HEK293T (cell line): Measurements from ENCODE around the gene PLEKHA6.

ENCODE experiments used
- CTCF ChIA-PET: fragments of 350-600 bp; formaldehyde crosslinking; extraction: SDS; loops from one replicate; lab custom pipeline; 2021; ENCODE audit warnings: antibody characterized with exemption, inconsistent platforms; lab: Yijun Ruan, JAX
- POLR2A ChIA-PET: fragments of 350-600 bp; formaldehyde crosslinking; extraction: SDS; loops from one replicate; lab custom pipeline; 2020; ENCODE audit warnings: antibody characterized with exemption, inconsistent platforms; lab: Yijun Ruan, JAX
- DNase-seq: peaks from one replicate; pipeline ENCODE4 v3.0.0; 2012; ENCODE audit warnings: mixed read lengths; ENCODE audit errors: extremely low spot score
- ARNT ChIP-seq: fragments of 450-650 bp; IDR thresholded peaks from 2 replicates; pipeline ENCODE4 v1.6.1; 2017; ENCODE audit warnings: mild to moderate bottlenecking
- BHLHE40 ChIP-seq: fragments of 450-650 bp; IDR thresholded peaks from 2 replicates; pipeline ENCODE4 v1.6.1; 2016; ENCODE audit warnings: mild to moderate bottlenecking, moderate library complexity, borderline replicate concordance
- ELF4 ChIP-seq: fragments of 450-650 bp; IDR thresholded peaks from 2 replicates; pipeline ENCODE4 v1.6.1; 2017; ENCODE audit warnings: antibody characterized with exemption
- FOXA1 ChIP-seq: fragments of 450-650 bp; IDR thresholded peaks from 2 replicates; pipeline ENCODE4 v1.6.1; 2016; ENCODE audit warnings: mild to moderate bottlenecking
- FOXK2 ChIP-seq: fragments of 450-650 bp; IDR thresholded peaks from 2 replicates; pipeline ENCODE4 v1.6.1; 2016; ENCODE audit warnings: mild to moderate bottlenecking
- FOXM1 ChIP-seq: fragments of 450-650 bp; IDR thresholded peaks from 2 replicates; pipeline ENCODE4 v1.6.1; 2017; ENCODE audit warnings: mild to moderate bottlenecking, borderline replicate concordance
- HDGF ChIP-seq: fragments of 450-650 bp; IDR thresholded peaks from 2 replicates; pipeline ENCODE4 v1.6.1; 2017; ENCODE audit warnings: antibody characterized with exemption, borderline replicate concordance
- L3MBTL2 ChIP-seq: fragments of 450-650 bp; conservative IDR thresholded peaks from 2 replicates; pipeline ENCODE4 v1.6.1; 2016; ENCODE audit warnings: mild to moderate bottlenecking
- LEF1 ChIP-seq: fragments of 450-650 bp; IDR thresholded peaks from 2 replicates; pipeline ENCODE4 v1.6.1; 2017; ENCODE audit warnings: mild to moderate bottlenecking, borderline replicate concordance
- NFRKB ChIP-seq: fragments of 450-650 bp; IDR thresholded peaks from 2 replicates; pipeline ENCODE4 v1.6.1; 2016; ENCODE audit warnings: mild to moderate bottlenecking, moderate library complexity
- SP1 ChIP-seq: fragments of 450-650 bp; IDR thresholded peaks from 2 replicates; pipeline ENCODE4 v1.6.1; 2017
- SUZ12 ChIP-seq: fragments of 450-650 bp; IDR thresholded peaks from 2 replicates; pipeline ENCODE4 v1.6.1; 2016; ENCODE audit warnings: mild to moderate bottlenecking
- TARDBP ChIP-seq: fragments of 450-650 bp; IDR thresholded peaks from 2 replicates; pipeline ENCODE4 v1.6.1; 2016
- ZNF384 ChIP-seq: fragments of 450-650 bp; IDR thresholded peaks from 2 replicates; pipeline ENCODE4 v1.6.1; 2016

Gene PLEKHA6

GRCh38 chr1:204171751-204172178 is 188.0 kb downstream of the PLEKHA6 start:
- ChIA-PET POLR2A (no interaction called here), CTCF (no interaction called here)
- no peak for TF ChIP-seq TARDBP
- no peak for TF ChIP-seq HDGF
- TF ChIP-seq BHLHE40 = no peak
- DNase-seq = no peak

DNA sequence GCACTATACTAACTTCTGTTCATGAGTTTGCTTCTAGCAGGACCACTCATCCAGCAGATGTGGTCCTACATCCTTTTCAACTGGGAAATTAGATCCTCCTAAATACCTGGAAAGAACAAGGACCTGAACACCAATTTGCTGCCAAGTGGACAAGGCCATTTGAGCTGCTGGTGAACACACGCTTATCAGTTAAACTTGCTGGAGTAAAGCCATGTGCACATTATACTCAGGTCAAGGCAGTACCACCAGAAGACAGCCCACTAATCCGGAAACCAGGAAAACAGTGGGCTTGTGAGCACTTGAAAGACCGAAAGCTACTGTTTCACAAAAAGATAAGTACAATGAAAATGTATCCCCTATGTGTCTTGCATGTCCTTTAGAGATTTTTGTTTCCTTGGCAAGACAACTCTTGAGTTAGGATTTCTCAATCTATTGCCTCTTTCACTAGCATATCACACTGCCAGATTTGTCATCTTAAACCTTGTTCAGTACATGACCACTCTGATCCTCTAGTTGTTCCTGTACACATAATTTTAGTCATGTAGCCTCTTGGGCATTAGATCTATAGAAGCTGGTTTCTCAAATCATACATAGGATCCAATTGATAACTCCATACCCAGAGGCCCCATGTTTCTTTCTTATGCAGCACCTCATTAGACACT is 189.1 kb downstream of the PLEKHA6 start:
- POLR2A ChIA-PET = no interaction called here
- TF ChIP-seq L3MBTL2 (no peak), FOXK2 (no peak), NFRKB (no peak), SP1 (no peak), ARNT (no peak), ZNF384 (no peak)
- no peak for DNase-seq
- CTCF ChIA-PET = no interaction called here

GRCh38 chr1:204169858-204170257 is 189.9 kb downstream of the PLEKHA6 start:
- DNase-seq = no peak
- TF ChIP-seq FOXM1 (no peak), ARNT (no peak), BHLHE40 (no peak), HDGF (no peak), ELF4 (no peak), SUZ12 (no peak), ZNF384 (no peak), FOXA1 (no peak), SP1 (no peak), LEF1 (no peak), FOXK2 (no peak)
- ChIA-PET POLR2A (no interaction called here), CTCF (no interaction called here)
